Liver (tissue), 9 donors: ENCODE measurements around the gene OXCT1. TPM values are rescaled to one million over a fixed set of nuclear protein-coding genes. Genes with fewer than 3 reads are reported as not detected.

Source experiments
- DNase-seq: peaks from one replicate; pipeline ENCODE4 v3.0.0-alpha.2; 2017; ENCODE audit warnings: low spot score
- H3K27ac ChIP-seq, 2 donors: one replicate each; pipeline ENCODE4 v1.7.0; 2013; ENCODE audit warnings: inconsistent platforms in 2 of 2, low read length in 2 of 2, control low read depth in 1 of 2, low read depth in 1 of 2, mild to moderate bottlenecking in 1 of 2
- H3K27me3 ChIP-seq, 4 donors: one replicate each; pipeline versions ENCODE4 v1.6.1 to v1.7.0; 2013; ENCODE audit warnings: low read length in 3 of 4, inconsistent platforms in 1 of 4, mild to moderate bottlenecking in 1 of 4, moderate library complexity in 1 of 4; ENCODE audit not compliant: control insufficient read depth in 4 of 4, insufficient read depth in 4 of 4
- H3K36me3 ChIP-seq, 4 donors: one replicate each; pipeline versions ENCODE4 v1.6.1 to v1.7.0; 2013; ENCODE audit warnings: low read length in 3 of 4, mild to moderate bottlenecking in 3 of 4, low read depth in 1 of 4, moderate library complexity in 1 of 4; ENCODE audit not compliant: control insufficient read depth in 4 of 4, insufficient read depth in 3 of 4
- H3K4me1 ChIP-seq, 4 donors: one replicate each; pipeline versions ENCODE4 v1.6.1 to v1.7.0; 2013; ENCODE audit warnings: low read length in 3 of 4, mild to moderate bottlenecking in 3 of 4, moderate library complexity in 1 of 4; ENCODE audit not compliant: control insufficient read depth in 4 of 4, insufficient read depth in 4 of 4
- H3K4me3 ChIP-seq, 3 donors: one replicate each; pipeline versions ENCODE4 v1.6.1 to v1.7.0; 2013; ENCODE audit warnings: low read length in 3 of 3, control low read depth in 1 of 3, low read depth in 1 of 3, mild to moderate bottlenecking in 1 of 3
- H3K9ac ChIP-seq, 2 donors: one replicate each; pipeline ENCODE4 v1.7.0; 2013; ENCODE audit warnings: low read length in 2 of 2, mild to moderate bottlenecking in 2 of 2, moderate library complexity in 2 of 2, control low read depth in 1 of 2, low read depth in 1 of 2
- H3K9me3 ChIP-seq, 4 donors: one replicate each; pipeline versions ENCODE4 v1.6.1 to v1.7.0; 2013; ENCODE audit warnings: low read length in 3 of 4; ENCODE audit not compliant: control insufficient read depth in 4 of 4
- EGR1 ChIP-seq, 2 donors: IDR thresholded peaks; 2 replicates each; pipeline ENCODE4 v1.6.1; 2016 to 2018; ENCODE audit warnings: antibody characterized with exemption in 2 of 2, low read depth in 2 of 2
- FOXA1 ChIP-seq: IDR thresholded peaks from 2 replicates; pipeline ENCODE4 v1.6.1; 2016; ENCODE audit warnings: antibody characterized with exemption
- HNF4G ChIP-seq: IDR thresholded peaks from 2 replicates; pipeline ENCODE4 v1.6.1; 2016; ENCODE audit warnings: antibody characterized with exemption
- RXRA ChIP-seq, 2 donors: IDR thresholded peaks; 2 replicates each; pipeline ENCODE4 v1.6.1; 2017 to 2018; ENCODE audit warnings: antibody characterized with exemption in 2 of 2, mild to moderate bottlenecking in 1 of 2
- WGBS: extraction: QIAGEN DNeasy Blood & Tissue Kit; methylation state at CpG from one replicate; pipeline ENCODE4 v1.1.7; 2013; 5-methylcytosine and 5-hydroxymethylcytosine counted together
- polyA plus RNA-seq, 2 donors: library from polyadenylated mRNA; stranded (reverse) in 1 of 2; unstranded in 1 of 2; fragments of 200-250 nt in 1 of 2; fragments of >200 nt in 1 of 2; fragmentation: Nextera tagmentation in 1 of 2; extraction: Ambion mirVana in 1 of 2; gene quantifications; one replicate each; pipeline versions ENCODE4 v1.2.1 to v1.2.3, GENCODE V29; 2013 to 2015
- total RNA-seq, 2 donors: library from RNA; depleted of rRNA; stranded (reverse); fragments of >200 nt; gene quantifications; one replicate each; pipeline ENCODE4 v1.2.3, GENCODE V29; 2014
- TF ChIP-seq, protein P1 (sequence below): IDR thresholded peaks from 2 replicates; pipeline ENCODE4 v1.6.1; 2016; ENCODE audit warnings: antibody characterized with exemption
- TF ChIP-seq, protein P2 (sequence below): IDR thresholded peaks from 2 replicates; pipeline ENCODE4 v1.6.1; 2016; ENCODE audit warnings: antibody characterized with exemption
- TF ChIP-seq, protein P3 (sequence below): fragments of 150-350 bp; IDR thresholded peaks from 2 replicates; pipeline ENCODE4 v1.5.1; 2017; ENCODE audit warnings: improper control_type of control experiment, low read depth, low read length; ENCODE audit not compliant: missing input control
- TF ChIP-seq, protein P4 (sequence below): IDR thresholded peaks from 2 replicates; pipeline ENCODE4 v1.6.1; 2016; ENCODE audit warnings: antibody characterized with exemption
- donor health status: healthy.
- donor health status: healthy.
- donor health status: healthy.
- donor health status: healthy.
- donor health status: healthy.

Gene OXCT1
- total and polyA plus RNA-seq, 4 donors, result 0.72 to 10.7 (median 1.1) TPM

DNA sequence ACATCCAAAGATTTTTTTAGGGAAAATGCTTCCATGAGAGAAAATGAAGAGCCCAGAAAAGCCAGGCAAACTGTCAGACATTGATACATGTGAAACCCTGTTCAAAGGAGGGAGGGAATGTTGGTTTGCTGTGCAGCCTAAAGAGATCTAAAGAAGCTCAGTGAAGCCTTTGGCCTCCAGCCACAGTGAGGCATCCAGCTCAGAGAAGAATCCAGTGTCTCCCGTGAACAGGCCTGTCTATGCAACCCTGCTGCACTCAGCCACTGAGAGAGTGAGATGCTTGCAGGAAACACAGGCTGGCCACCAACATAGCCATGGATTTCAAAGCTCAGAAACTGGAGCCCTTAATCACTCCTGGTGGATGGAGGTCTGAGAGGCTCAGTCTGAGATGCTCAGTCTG is 188.4 kb downstream of the OXCT1 start:
- 82% methylated on average over 1 of the region's 1 CpG for WGBS
- Histone ChIP-seq H3K9ac (no peak overlapping the region), H3K4me1 (no peaks in the 10 kb centered on the region), H3K36me3 (no peaks in the 10 kb centered on the region), H3K4me3 (no peak overlapping the region), H3K27me3 (no peaks in the 10 kb centered on the region), H3K27ac (no peak overlapping the region), H3K9me3 (peaks cover 0 to 5% (median 2%) of the 10 kb centered on the region in 4 donors)
- DNase-seq, result no peak
- TF ChIP-seq, protein P1, sequence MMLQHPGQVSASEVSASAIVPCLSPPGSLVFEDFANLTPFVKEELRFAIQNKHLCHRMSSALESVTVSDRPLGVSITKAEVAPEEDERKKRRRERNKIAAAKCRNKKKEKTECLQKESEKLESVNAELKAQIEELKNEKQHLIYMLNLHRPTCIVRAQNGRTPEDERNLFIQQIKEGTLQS, result no peak
- TF ChIP-seq FOXA1 (no peak), EGR1 (IDR thresholded peaks at IDR 0.05; ENCODE audit: low read depth in 2 of 2) (no peak), RXRA (IDR thresholded peaks at IDR 0.05) (no peak), HNF4G (no peak)
- TF ChIP-seq, protein P2, sequence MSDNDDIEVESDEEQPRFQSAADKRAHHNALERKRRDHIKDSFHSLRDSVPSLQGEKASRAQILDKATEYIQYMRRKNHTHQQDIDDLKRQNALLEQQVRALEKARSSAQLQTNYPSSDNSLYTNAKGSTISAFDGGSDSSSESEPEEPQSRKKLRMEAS, result no peak
- TF ChIP-seq, protein P3, sequence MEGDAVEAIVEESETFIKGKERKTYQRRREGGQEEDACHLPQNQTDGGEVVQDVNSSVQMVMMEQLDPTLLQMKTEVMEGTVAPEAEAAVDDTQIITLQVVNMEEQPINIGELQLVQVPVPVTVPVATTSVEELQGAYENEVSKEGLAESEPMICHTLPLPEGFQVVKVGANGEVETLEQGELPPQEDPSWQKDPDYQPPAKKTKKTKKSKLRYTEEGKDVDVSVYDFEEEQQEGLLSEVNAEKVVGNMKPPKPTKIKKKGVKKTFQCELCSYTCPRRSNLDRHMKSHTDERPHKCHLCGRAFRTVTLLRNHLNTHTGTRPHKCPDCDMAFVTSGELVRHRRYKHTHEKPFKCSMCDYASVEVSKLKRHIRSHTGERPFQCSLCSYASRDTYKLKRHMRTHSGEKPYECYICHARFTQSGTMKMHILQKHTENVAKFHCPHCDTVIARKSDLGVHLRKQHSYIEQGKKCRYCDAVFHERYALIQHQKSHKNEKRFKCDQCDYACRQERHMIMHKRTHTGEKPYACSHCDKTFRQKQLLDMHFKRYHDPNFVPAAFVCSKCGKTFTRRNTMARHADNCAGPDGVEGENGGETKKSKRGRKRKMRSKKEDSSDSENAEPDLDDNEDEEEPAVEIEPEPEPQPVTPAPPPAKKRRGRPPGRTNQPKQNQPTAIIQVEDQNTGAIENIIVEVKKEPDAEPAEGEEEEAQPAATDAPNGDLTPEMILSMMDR, result no peak
- TF ChIP-seq, protein P4, sequence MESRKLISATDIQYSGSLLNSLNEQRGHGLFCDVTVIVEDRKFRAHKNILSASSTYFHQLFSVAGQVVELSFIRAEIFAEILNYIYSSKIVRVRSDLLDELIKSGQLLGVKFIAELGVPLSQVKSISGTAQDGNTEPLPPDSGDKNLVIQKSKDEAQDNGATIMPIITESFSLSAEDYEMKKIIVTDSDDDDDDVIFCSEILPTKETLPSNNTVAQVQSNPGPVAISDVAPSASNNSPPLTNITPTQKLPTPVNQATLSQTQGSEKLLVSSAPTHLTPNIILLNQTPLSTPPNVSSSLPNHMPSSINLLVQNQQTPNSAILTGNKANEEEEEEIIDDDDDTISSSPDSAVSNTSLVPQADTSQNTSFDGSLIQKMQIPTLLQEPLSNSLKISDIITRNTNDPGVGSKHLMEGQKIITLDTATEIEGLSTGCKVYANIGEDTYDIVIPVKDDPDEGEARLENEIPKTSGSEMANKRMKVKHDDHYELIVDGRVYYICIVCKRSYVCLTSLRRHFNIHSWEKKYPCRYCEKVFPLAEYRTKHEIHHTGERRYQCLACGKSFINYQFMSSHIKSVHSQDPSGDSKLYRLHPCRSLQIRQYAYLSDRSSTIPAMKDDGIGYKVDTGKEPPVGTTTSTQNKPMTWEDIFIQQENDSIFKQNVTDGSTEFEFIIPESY, result no peak

Other genes with a start within 250 kb of the OXCT1 start
- gene RIMOC1, start 33.9 kb upstream of the OXCT1 start, total RNA-seq, result 10 to 100 TPM in 1 of 2 donors, 1 to 10 TPM in 1; 7.3 to 11.8 TPM
- gene RIMOC1, start 33.9 kb upstream of the OXCT1 start, polyA plus RNA-seq, result 1 to 10 TPM; 3.7 to 6.0 TPM
- gene FBXO4, start 54.9 kb upstream of the OXCT1 start, total RNA-seq, result 1 to 10 TPM; 7.7 to 8.8 TPM
- 1 to 10 TPM; 5.6 to 6.7 TPM for gene FBXO4, start 54.9 kb upstream of the OXCT1 start, polyA plus RNA-seq